K562 (cell line): ENCODE measurements around the gene SH3BP5. TPM values are rescaled to one million over a fixed set of nuclear protein-coding genes. Genes with fewer than 3 reads are reported as not detected.

Source experiments
- CBFA2T2 ChIP-seq: fragments of 450-650 bp; conservative IDR thresholded peaks from 2 replicates; pipeline ENCODE4 v1.6.1; 2017; ENCODE audit warnings: mild to moderate bottlenecking
- CBFA2T3 ChIP-seq: fragments of 450-650 bp; IDR thresholded peaks from 2 replicates; pipeline ENCODE4 v1.6.1; 2017
- CXXC5 ChIP-seq: fragments of 250-450 bp; sonication (Bioruptor Pico); IDR thresholded peaks from 2 replicates; pipeline ENCODE4 v1.8.0; 2022; ENCODE audit warnings: inconsistent platforms, mild to moderate bottlenecking, moderate library complexity
- EP400 ChIP-seq: fragments of 450-650 bp; IDR thresholded peaks from 2 replicates; pipeline ENCODE4 v1.6.1; 2017; ENCODE audit warnings: antibody characterized with exemption, mild to moderate bottlenecking, moderate library complexity
- GATAD2A ChIP-seq: fragments of 450-650 bp; IDR thresholded peaks from 2 replicates; pipeline ENCODE4 v1.6.1; 2017
- HMBOX1 ChIP-seq: sonication (generic); IDR thresholded peaks from 2 replicates; pipeline ENCODE4 v1.6.1; 2016
- HOMEZ ChIP-seq: fragments of 250-450 bp; sonication (Bioruptor Pico); IDR thresholded peaks from 2 replicates; pipeline ENCODE4 v1.4.0; 2020; ENCODE audit warnings: mild to moderate bottlenecking, moderate library complexity
- ID3 ChIP-seq, 2 experiments: fragments of 250-450 bp in 1 of 2; fragments of 450-650 bp in 1 of 2; sonication (Bioruptor Pico) in 1 of 2; IDR thresholded peaks; 2 replicates each; pipeline versions ENCODE4 v1.6.1 to v1.8.0; 2016 to 2021; ENCODE audit warnings: mild to moderate bottlenecking in 2 of 2, moderate library complexity in 2 of 2, missing compliant biosample characterization in 1 of 2, missing genetic modification characterization in 1 of 2
- MTA3 ChIP-seq: fragments of 450-650 bp; formaldehyde crosslinking; IDR thresholded peaks from 2 replicates; pipeline ENCODE4 v1.6.1; 2017; ENCODE audit warnings: mild to moderate bottlenecking, borderline replicate concordance
- NFATC3 ChIP-seq: fragments of 450-650 bp; IDR thresholded peaks from 2 replicates; pipeline ENCODE4 v1.6.1; 2017; ENCODE audit warnings: mild to moderate bottlenecking
- PBX2 ChIP-seq, 2 experiments: IDR thresholded peaks in 1 of 2; conservative IDR thresholded peaks in 1 of 2; 2 replicates each; pipeline ENCODE4 v1.6.1; 2016; ENCODE audit warnings: low read depth in 2 of 2, mild to moderate bottlenecking in 1 of 2, missing compliant biosample characterization in 1 of 2, missing genetic modification characterization in 1 of 2, moderate library complexity in 1 of 2
- RCOR1 ChIP-seq, 2 experiments: IDR thresholded peaks; 2 replicates each; pipeline ENCODE4 v1.6.1; 2012; ENCODE audit warnings: low read depth in 2 of 2, low read length in 2 of 2, borderline replicate concordance in 1 of 2, improper control_type of control experiment in 1 of 2
- YY1 ChIP-seq, 3 experiments: IDR thresholded peaks; 2 replicates each; pipeline ENCODE4 v1.6.1; 2011; ENCODE audit warnings: low read length in 2 of 3, mild to moderate bottlenecking in 2 of 3, moderate library complexity in 2 of 3, borderline replicate concordance in 1 of 3, control low read depth in 1 of 3, low read depth in 1 of 3; ENCODE audit not compliant: insufficient read depth in 3 of 3, insufficient replicate concordance in 2 of 3, control insufficient read depth in 1 of 3, insufficient read length in 1 of 3; ENCODE audit errors: extremely low read depth in 1 of 3
- ZFP91 ChIP-seq: sonication (generic); formaldehyde crosslinking; IDR thresholded peaks from 2 replicates; pipeline ENCODE4 v1.8.0; 2022; ENCODE audit warnings: mild to moderate bottlenecking, missing genetic modification reagents
- ZKSCAN3 ChIP-seq: fragments of 250-450 bp; sonication (Bioruptor Pico); IDR thresholded peaks from 2 replicates; pipeline ENCODE4 v1.4.0; 2020
- ZKSCAN8 ChIP-seq: fragments of 200-800 bp; sonication (Bioruptor generic); IDR thresholded peaks from 2 replicates; pipeline ENCODE4 v1.6.1; 2016; ENCODE audit warnings: missing genetic modification characterization, missing compliant biosample characterization
- ZNF23 ChIP-seq: fragments of 250-450 bp; sonication (Bioruptor Pico); IDR thresholded peaks from 2 replicates; pipeline ENCODE4 v1.4.0; 2020; ENCODE audit warnings: mild to moderate bottlenecking
- ZNF444 ChIP-seq: fragments of 250-450 bp; sonication (Bioruptor Pico); IDR thresholded peaks from 2 replicates; pipeline ENCODE4 v1.4.0; 2020; ENCODE audit warnings: mild to moderate bottlenecking, moderate library complexity
- ZNF696 ChIP-seq: fragments of 250-450 bp; sonication (Bioruptor Pico); conservative IDR thresholded peaks from 2 replicates; pipeline ENCODE4 v1.4.0; 2020; ENCODE audit warnings: mild to moderate bottlenecking, moderate library complexity
- polyA plus RNA-seq, 8 experiments: library from polyadenylated mRNA; depleted of rRNA in 4 of 8; stranded (reverse) in 5 of 8; unstranded in 3 of 8; fragments of >200 nt; fragmentation: Nextera tagmentation in 2 of 8; fragmentation: Illumina TruSeq in 1 of 8; extraction: Ambion mirVana in 2 of 8; extraction: Trizol in 1 of 8; gene quantifications; 2 replicates each; pipeline versions ENCODE4 v1.2.1 to v1.2.3, GENCODE V29; 2011 to 2014; ENCODE audit warnings: inconsistent platforms in 1 of 8, missing spikeins in 1 of 8
- total RNA-seq, 7 experiments: library from RNA; depleted of rRNA in 6 of 7; stranded (reverse); fragments of >200 nt in 6 of 7; fragmentation: Illumina TruSeq in 2 of 7; extraction: Trizol in 2 of 7; gene quantifications; 2 replicates each; pipeline versions ENCODE4 v1.2.1 to v1.2.3, GENCODE V29; 2011 to 2021; ENCODE audit warnings: low replicate concordance in 1 of 7

Gene SH3BP5
- total and polyA plus RNA-seq, 9 of the 15 experiments (the other 6 are each of a cell fraction or from before 2014, with no cell fraction given): 2.9 to 29.0 (median 14.9) TPM

- TF ChIP-seq HOMEZ (CRISPR knock-in tag) (no peak), YY1 (IDR thresholded peaks at IDR 0.05; ENCODE audit: borderline replicate concordance in 1 of 3, control insufficient read depth in 1 of 3, extremely low read depth in 1 of 3, insufficient read depth in 3 of 3, insufficient read length in 1 of 3, insufficient replicate concordance in 2 of 3, low read depth in 1 of 3, low read length in 2 of 3) (no peak), GATAD2A (0 out of 2 replicates have a peak, but pooled peaks have one; percentile 47), NFATC3 (no peak), ZNF696 (no peak), ZNF23 (CRISPR knock-in tag) (no peak), CXXC5 (CRISPR knock-in tag) (no peak), PBX2 (CRISPR knock-in tag; IDR thresholded peaks at IDR 0.05; ENCODE audit: low read depth) (no peak), PBX2 (tag; conservative IDR thresholded peaks at IDR 0.05; ENCODE audit: low read depth) (peak; percentile 63), ZFP91 (CRISPR knock-in tag) (0 out of 2 replicates have a peak, but pooled peaks have one; percentile 33), EP400 (no peak), ZKSCAN8 (CRISPR knock-in tag) (no peak), CBFA2T2 (peak; percentile 80), ID3 (CRISPR knock-in tag; IDR thresholded peaks at IDR 0.05) (no peak), ID3 (tag; IDR thresholded peaks at IDR 0.05) (0 out of 2 replicates have a peak, but pooled peaks have one; percentile 22), CBFA2T3 (peak; percentile 90), HMBOX1 (peak; percentile 97), ZNF444 (CRISPR knock-in tag) (no peak), ZKSCAN3 (CRISPR knock-in tag) (no peak), MTA3 (0 out of 2 replicates have a peak, but pooled peaks have one; percentile 36), RCOR1 (IDR thresholded peaks at IDR 0.05; ENCODE audit: borderline replicate concordance in 1 of 2, low read depth in 2 of 2, low read length in 2 of 2) (peak; percentile 65 to 84; a peak in 2 of 4 replicates)
Measured at GRCh38 chr3:15297608-15298350, 34.6 kb downstream of the SH3BP5 start (continued).
